A549 (cell line): ENCODE measurements around the gene PTPN9. TPM values are rescaled to one million over a fixed set of nuclear protein-coding genes. Genes with fewer than 3 reads are reported as not detected.

Experiments used
- ATAC-seq, 2 experiments: fragments of 200-7000 bp in 1 of 2; fragments of >200 bp in 1 of 2; cut with Nextera tagmentation in 1 of 2; cut with Tn5 transposase in 1 of 2; 3 replicates each; pipeline versions ENCODE4 v1.8.0 to v1.9.1; 2018 to 2020; ENCODE audit warnings: mild to moderate bottlenecking in 1 of 2, moderate library complexity in 1 of 2
- CTCF ChIA-PET: fragments of 300-600 bp; sonication (Branson Sonifier 250); formaldehyde crosslinking; extraction: SDS; loops from one replicate; lab custom pipeline; 2021; ENCODE audit warnings: antibody characterized with exemption, inconsistent platforms; lab: Yijun Ruan, JAX
- POLR2A ChIA-PET: fragments of 350-600 bp; formaldehyde crosslinking; extraction: SDS; loops from one replicate; lab custom pipeline; 2021; ENCODE audit warnings: antibody characterized with exemption, inconsistent platforms; lab: Yijun Ruan, JAX
- DNase-seq, 2 experiments: peaks; one replicate each; pipeline versions ENCODE4 v3.0.0 to v3.0.0-alpha.2; 2011 to 2016; ENCODE audit warnings: low read depth in 1 of 2, low spot score in 1 of 2
- FAIRE-seq: peaks from 2 replicates; lab custom pipeline; 2011; peaks lifted over from hg19 to GRCh38; lab: Jason Lieb, UNC
- H3K27ac ChIP-seq, 2 experiments: fragments of >200 bp; sonication (Bioruptor Twin); formaldehyde crosslinking; 3 replicates each; pipeline ENCODE4 v1.5.1; 2016 to 2017
- H3K4me1 ChIP-seq: fragments of >200 bp; sonication (Bioruptor Twin); formaldehyde crosslinking; 3 replicates; pipeline ENCODE4 v1.6.1; 2016
- H3K4me2 ChIP-seq: fragments of >200 bp; sonication (Bioruptor Twin); formaldehyde crosslinking; 3 replicates; pipeline ENCODE4 v1.6.1; 2016
- H3K4me3 ChIP-seq: fragments of >200 bp; sonication (Bioruptor Twin); formaldehyde crosslinking; 3 replicates; pipeline ENCODE4 v1.5.1; 2016
- H3K9me3 ChIP-seq: fragments of >200 bp; sonication (Bioruptor Twin); formaldehyde crosslinking; 3 replicates; pipeline ENCODE4 v1.6.1; 2016
- BHLHE40 ChIP-seq: IDR thresholded peaks from 2 replicates; pipeline ENCODE4 v1.6.1; 2012; ENCODE audit warnings: low read depth, low read length, inconsistent platforms
- CHD2 ChIP-seq: fragments of 150-350 bp; IDR thresholded peaks from 2 replicates; pipeline ENCODE4 v1.6.1; 2014; ENCODE audit warnings: low read length; ENCODE audit not compliant: partially characterized antibody
- E2F6 ChIP-seq: IDR thresholded peaks from 2 replicates; pipeline ENCODE4 v1.6.1; 2012; ENCODE audit warnings: low read depth, borderline replicate concordance
- EHF ChIP-seq: fragments of 250-450 bp; sonication (Bioruptor Pico); IDR thresholded peaks from 2 replicates; pipeline ENCODE4 v1.5.0; 2020; ENCODE audit warnings: mild to moderate bottlenecking
- EHMT2 ChIP-seq: fragments of 200-600 bp; sonication (generic); IDR thresholded peaks from 2 replicates; pipeline ENCODE4 v1.6.1; 2016; ENCODE audit warnings: antibody characterized with exemption, low read depth, mild to moderate bottlenecking, moderate library complexity
- EP300 ChIP-seq, 2 experiments: fragments of >200 bp; sonication (Bioruptor Twin); formaldehyde crosslinking; IDR thresholded peaks; 2 replicates in 1 of 2; 3 replicates in 1 of 2; pipeline ENCODE4 v1.6.1; 2016 to 2017
- FOSB ChIP-seq: fragments of 250-450 bp; sonication (Bioruptor Pico); IDR thresholded peaks from 2 replicates; pipeline ENCODE4 v1.5.0; 2020; ENCODE audit warnings: mild to moderate bottlenecking, moderate library complexity
- HDAC2 ChIP-seq: fragments of 200-600 bp; sonication (generic); IDR thresholded peaks from 2 replicates; pipeline ENCODE4 v1.6.1; 2016
- HES2 ChIP-seq: fragments of >200 bp; sonication (Bioruptor Twin); formaldehyde crosslinking; IDR thresholded peaks from 2 replicates; pipeline ENCODE4 v1.6.1; 2016
- HOXB13 ChIP-seq: fragments of 250-450 bp; sonication (Bioruptor Pico); IDR thresholded peaks from 2 replicates; pipeline ENCODE4 v1.5.0; 2020; ENCODE audit warnings: low read depth, mild to moderate bottlenecking, moderate library complexity
- KDM5A ChIP-seq: fragments of 200-600 bp; sonication (generic); IDR thresholded peaks from 2 replicates; pipeline ENCODE4 v1.6.1; 2016; ENCODE audit warnings: antibody characterized with exemption, mild to moderate bottlenecking
- NFE2L2 ChIP-seq: fragments of 150-350 bp; conservative IDR thresholded peaks from 2 replicates; pipeline ENCODE4 v1.6.1; 2014; ENCODE audit warnings: low read length
- PHF8 ChIP-seq: fragments of 200-600 bp; sonication (generic); IDR thresholded peaks from 2 replicates; pipeline ENCODE4 v1.6.1; 2016; ENCODE audit warnings: low read depth, mild to moderate bottlenecking, antibody characterized with exemption, moderate library complexity, borderline replicate concordance
- RAD21 ChIP-seq, 2 experiments: fragments of >200 bp in 1 of 2; sonication (Bioruptor Twin) in 1 of 2; formaldehyde crosslinking in 1 of 2; IDR thresholded peaks in 1 of 2; conservative IDR thresholded peaks in 1 of 2; 2 replicates in 1 of 2; 3 replicates in 1 of 2; pipeline ENCODE4 v1.6.1; 2012 to 2018; ENCODE audit warnings: inconsistent platforms in 1 of 2
- RCOR1 ChIP-seq: fragments of 150-350 bp; IDR thresholded peaks from 2 replicates; pipeline ENCODE4 v1.6.1; 2014; ENCODE audit warnings: antibody characterized with exemption, low read length, low read depth
- REST ChIP-seq: fragments of 200-600 bp; sonication (generic); IDR thresholded peaks from 2 replicates; pipeline ENCODE4 v1.6.1; 2016; ENCODE audit warnings: antibody characterized with exemption, mild to moderate bottlenecking, moderate library complexity
- RNF2 ChIP-seq: fragments of 200-600 bp; sonication (generic); IDR thresholded peaks from 2 replicates; pipeline ENCODE4 v1.6.1; 2016; ENCODE audit warnings: low read depth, mild to moderate bottlenecking, antibody characterized with exemption, moderate library complexity, borderline replicate concordance
- SMC3 ChIP-seq: fragments of >200 bp; sonication (Bioruptor Twin); formaldehyde crosslinking; IDR thresholded peaks from 3 replicates; pipeline ENCODE4 v1.6.1; 2018; ENCODE audit warnings: inconsistent platforms
- TFCP2L1 ChIP-seq: fragments of 250-450 bp; sonication (Bioruptor Pico); IDR thresholded peaks from 2 replicates; pipeline ENCODE4 v1.5.0; 2021; ENCODE audit warnings: mild to moderate bottlenecking
- TP53 ChIP-seq: fragments of 250-450 bp; sonication (Bioruptor Pico); IDR thresholded peaks from 2 replicates; pipeline ENCODE4 v1.5.0; 2021; ENCODE audit warnings: mild to moderate bottlenecking, moderate library complexity
- ZNF302 ChIP-seq: fragments of 250-450 bp; sonication (Bioruptor Pico); IDR thresholded peaks from 2 replicates; pipeline ENCODE4 v1.9.0; 2021; ENCODE audit warnings: inconsistent platforms, mild to moderate bottlenecking, moderate library complexity
- ZSCAN20 ChIP-seq: fragments of 250-450 bp; sonication (Bioruptor Pico); IDR thresholded peaks from 2 replicates; pipeline ENCODE4 v1.8.0; 2022; ENCODE audit warnings: mild to moderate bottlenecking, moderate library complexity
- WGBS: methylation state at CpG from one replicate; pipeline ENCODE4 v1.1.6; 2017; ENCODE audit errors: missing lambda C conversion rate; 5-methylcytosine and 5-hydroxymethylcytosine counted together
- polyA plus RNA-seq, 4 experiments: library from polyadenylated mRNA; depleted of rRNA in 3 of 4; stranded (reverse); fragments of >200 nt; fragmentation: RNase III in 1 of 4; extraction: RNeasy Plus Mini Kit Qiagen cat#74134 plus additional on column Dnase treatment in 1 of 4; gene quantifications; 2 replicates in 3 of 4; 3 replicates in 1 of 4; pipeline ENCODE4 v1.2.3, GENCODE V29; 2011 to 2017
- TF ChIP-seq, protein P1 (sequence below): fragments of >200 bp; sonication (Bioruptor Twin); formaldehyde crosslinking; IDR thresholded peaks from 3 replicates; pipeline ENCODE4 v1.5.1; 2016
- TF ChIP-seq, protein P2 (sequence below): IDR thresholded peaks from 2 replicates; pipeline ENCODE4 v1.6.1; 2012
- TF ChIP-seq, protein P3 (sequence below): fragments of 250-450 bp; sonication (Bioruptor Pico); IDR thresholded peaks from 2 replicates; pipeline ENCODE4 v1.5.0; 2020; ENCODE audit warnings: low read depth, mild to moderate bottlenecking, moderate library complexity

The PTPN9 gene
- polyA plus RNA-seq, 2 of the 4 experiments (the other 2 are of a cell fraction): 29.5 to 60.2 TPM

- no peak for FAIRE-seq
- POLR2A ChIA-PET: interaction anchor here (0.6 to 1.5 kb wide), 7 partner anchors 23 to 141 kb away, joined by 3 to 15 read pairs (median 5); partner anchors contain the start of genes IMP3, MAN2C1 and SNUPN
- no peak for TF ChIP-seq CHD2
- TF ChIP-seq RAD21 (conservative IDR thresholded peaks at IDR 0.05 in 1 of 2, IDR thresholded peaks at IDR 0.05 in 1 of 2): peak; percentile 60 to 69
- TF ChIP-seq, protein P1, sequence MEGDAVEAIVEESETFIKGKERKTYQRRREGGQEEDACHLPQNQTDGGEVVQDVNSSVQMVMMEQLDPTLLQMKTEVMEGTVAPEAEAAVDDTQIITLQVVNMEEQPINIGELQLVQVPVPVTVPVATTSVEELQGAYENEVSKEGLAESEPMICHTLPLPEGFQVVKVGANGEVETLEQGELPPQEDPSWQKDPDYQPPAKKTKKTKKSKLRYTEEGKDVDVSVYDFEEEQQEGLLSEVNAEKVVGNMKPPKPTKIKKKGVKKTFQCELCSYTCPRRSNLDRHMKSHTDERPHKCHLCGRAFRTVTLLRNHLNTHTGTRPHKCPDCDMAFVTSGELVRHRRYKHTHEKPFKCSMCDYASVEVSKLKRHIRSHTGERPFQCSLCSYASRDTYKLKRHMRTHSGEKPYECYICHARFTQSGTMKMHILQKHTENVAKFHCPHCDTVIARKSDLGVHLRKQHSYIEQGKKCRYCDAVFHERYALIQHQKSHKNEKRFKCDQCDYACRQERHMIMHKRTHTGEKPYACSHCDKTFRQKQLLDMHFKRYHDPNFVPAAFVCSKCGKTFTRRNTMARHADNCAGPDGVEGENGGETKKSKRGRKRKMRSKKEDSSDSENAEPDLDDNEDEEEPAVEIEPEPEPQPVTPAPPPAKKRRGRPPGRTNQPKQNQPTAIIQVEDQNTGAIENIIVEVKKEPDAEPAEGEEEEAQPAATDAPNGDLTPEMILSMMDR: peak; percentile 63
- TF ChIP-seq SMC3: peak; percentile 76
- TF ChIP-seq, protein P2, sequence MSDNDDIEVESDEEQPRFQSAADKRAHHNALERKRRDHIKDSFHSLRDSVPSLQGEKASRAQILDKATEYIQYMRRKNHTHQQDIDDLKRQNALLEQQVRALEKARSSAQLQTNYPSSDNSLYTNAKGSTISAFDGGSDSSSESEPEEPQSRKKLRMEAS: no peak
- TF ChIP-seq ZSCAN20: no peak
These were observed 70.1 kb downstream of the PTPN9 start for GRCh38 chr15:75508840-75509532.

DNA sequence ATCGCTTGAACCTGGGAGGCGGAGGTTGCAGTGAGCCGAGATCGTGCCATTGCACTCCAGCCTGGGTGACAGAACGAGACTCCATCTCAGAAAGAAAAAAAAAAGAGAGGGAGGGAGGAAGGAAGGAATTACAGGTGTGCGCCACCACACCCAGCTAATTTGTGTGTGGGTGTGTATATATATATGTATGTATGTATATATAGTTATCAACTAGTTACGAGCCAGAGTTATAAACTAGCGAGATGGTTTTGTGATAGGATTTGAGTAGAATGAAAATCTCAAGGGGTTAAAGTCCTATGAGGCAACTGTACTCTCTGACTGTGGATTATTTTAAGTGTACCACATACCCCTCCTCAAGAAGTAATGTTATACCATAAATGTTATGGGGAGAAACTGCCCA is 76.8 kb downstream of the PTPN9 start:
- no peak overlapping the region for H3K4me3 ChIP-seq
- ChIA-PET POLR2A (no interaction called here), CTCF (interaction anchor here (0.9 to 2.0 kb wide), 3 partner anchors 11 to 182 kb away, joined by 3 to 7 read pairs (median 6); partner anchors contain the start of gene MAN2C1)

More at GRCh38 chr15:75508840-75509532, 70.1 kb downstream of the PTPN9 start:
- ATAC-seq (peak; percentile 86 to 92), DNase-seq (peak; percentile 33 to 70)
- WGBS: 63% methylated on average over 7 of the region's 7 CpGs
- no peak overlapping the region for H3K4me2 ChIP-seq
- no peak overlapping the region for H3K4me3 ChIP-seq
- H3K27ac ChIP-seq: no peak overlapping the region
- no peaks in the 10 kb centered on the region for H3K9me3 ChIP-seq
- CTCF ChIA-PET: interaction anchor here (0.7 to 3.4 kb wide), 49 partner anchors 8 to 334 kb away, joined by 3 to 21 read pairs (median 5); partner anchors contain the start of genes IMP3, PTPN9, SNUPN and UBE2Q2
- H3K4me1 ChIP-seq: no peaks in the 10 kb centered on the region

GRCh38 chr15:75493732-75494131 is 85.4 kb downstream of the PTPN9 start:
- no peak for TF ChIP-seq EHF (CRISPR knock-in tag)
- no peak for TF ChIP-seq HES2
- TF ChIP-seq FOSB (CRISPR knock-in tag): no peak
- TF ChIP-seq RCOR1: no peak
- TF ChIP-seq RNF2: no peak
- no peak for TF ChIP-seq REST
- TF ChIP-seq, protein P3, sequence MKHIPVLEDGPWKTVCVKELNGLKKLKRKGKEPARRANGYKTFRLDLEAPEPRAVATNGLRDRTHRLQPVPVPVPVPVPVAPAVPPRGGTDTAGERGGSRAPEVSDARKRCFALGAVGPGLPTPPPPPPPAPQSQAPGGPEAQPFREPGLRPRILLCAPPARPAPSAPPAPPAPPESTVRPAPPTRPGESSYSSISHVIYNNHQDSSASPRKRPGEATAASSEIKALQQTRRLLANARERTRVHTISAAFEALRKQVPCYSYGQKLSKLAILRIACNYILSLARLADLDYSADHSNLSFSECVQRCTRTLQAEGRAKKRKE (CRISPR knock-in tag): no peak
- TF ChIP-seq HDAC2: no peak
- no peak for TF ChIP-seq ZNF302 (CRISPR knock-in tag)
- ChIA-PET POLR2A (no interaction called here), CTCF (interaction anchor here (0.9 to 3.2 kb wide), 6 partner anchors 9 to 126 kb away, joined by 3 to 17 read pairs (median 4); no protein-coding TSS in a partner anchor)
- 81% methylated on average over 4 of the region's 4 CpGs for WGBS
- ATAC-seq: no peak
- H3K4me2 ChIP-seq: no peak overlapping the region
- H3K9me3 ChIP-seq: no peaks in the 10 kb centered on the region
- DNase-seq: no peak
- FAIRE-seq: no peak
- no peaks in the 10 kb centered on the region for H3K4me1 ChIP-seq
- no peak overlapping the region for H3K27ac ChIP-seq
- no peak overlapping the region for H3K4me3 ChIP-seq

More for the DNA sequence above, 76.8 kb downstream of the PTPN9 start:
- Histone ChIP-seq H3K9me3 (no peaks in the 10 kb centered on the region), H3K4me2 (no peak overlapping the region), H3K4me1 (no peaks in the 10 kb centered on the region), H3K27ac (no peak overlapping the region)
- ATAC-seq (no peak), DNase-seq (no peak), FAIRE-seq (no peak)
- WGBS: 91% methylated on average over 8 of the region's 8 CpGs
- no peak for TF ChIP-seq NFE2L2
- TF ChIP-seq CHD2: no peak
- TF ChIP-seq, protein P2: no peak
- TF ChIP-seq BHLHE40: no peak
- no peak for TF ChIP-seq TFCP2L1 (CRISPR knock-in tag)
- no peak for TF ChIP-seq PHF8
- TF ChIP-seq HOXB13 (CRISPR knock-in tag): no peak
- TF ChIP-seq EHF (CRISPR knock-in tag): no peak
- TF ChIP-seq KDM5A: no peak
- TF ChIP-seq RCOR1: no peak
- no peak for TF ChIP-seq EHMT2
- TF ChIP-seq EP300 (IDR thresholded peaks at IDR 0.05): no peak
- no peak for TF ChIP-seq E2F6
- TF ChIP-seq TP53 (CRISPR knock-in tag): no peak
